Measurements from ENCODE around the gene AUNIP.

DNA sequence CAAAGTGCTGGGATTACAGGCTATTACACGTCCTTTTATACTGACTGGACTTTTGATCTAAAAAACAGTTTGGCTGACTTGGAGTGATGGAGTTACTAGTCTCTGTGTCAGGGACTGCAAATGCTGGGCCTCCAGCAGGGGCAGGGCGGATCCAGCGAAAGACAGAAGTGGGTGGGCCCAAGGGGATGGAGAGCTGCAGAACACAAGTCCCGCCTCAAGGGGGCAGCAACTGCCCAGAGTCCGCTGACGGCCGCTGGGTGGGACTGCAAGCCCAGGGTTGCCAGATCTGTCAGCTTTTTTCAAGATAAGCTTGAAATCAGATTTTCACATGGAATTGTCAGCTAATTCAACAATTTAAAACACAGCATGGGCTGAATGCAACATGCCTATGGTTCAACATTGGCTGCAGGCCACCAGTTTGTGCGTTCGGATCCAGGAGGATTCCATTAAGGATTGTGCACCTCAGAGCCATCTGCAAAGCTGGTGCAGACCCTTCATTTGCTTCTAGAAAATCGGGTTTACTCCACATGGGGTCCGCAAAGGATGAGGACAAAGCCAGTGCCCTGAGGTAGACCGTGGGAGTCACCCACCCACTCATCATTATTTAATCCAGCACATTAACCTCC, 36.2 kb upstream of the AUNIP start:
- TF ChIP-seq, protein P1, sequence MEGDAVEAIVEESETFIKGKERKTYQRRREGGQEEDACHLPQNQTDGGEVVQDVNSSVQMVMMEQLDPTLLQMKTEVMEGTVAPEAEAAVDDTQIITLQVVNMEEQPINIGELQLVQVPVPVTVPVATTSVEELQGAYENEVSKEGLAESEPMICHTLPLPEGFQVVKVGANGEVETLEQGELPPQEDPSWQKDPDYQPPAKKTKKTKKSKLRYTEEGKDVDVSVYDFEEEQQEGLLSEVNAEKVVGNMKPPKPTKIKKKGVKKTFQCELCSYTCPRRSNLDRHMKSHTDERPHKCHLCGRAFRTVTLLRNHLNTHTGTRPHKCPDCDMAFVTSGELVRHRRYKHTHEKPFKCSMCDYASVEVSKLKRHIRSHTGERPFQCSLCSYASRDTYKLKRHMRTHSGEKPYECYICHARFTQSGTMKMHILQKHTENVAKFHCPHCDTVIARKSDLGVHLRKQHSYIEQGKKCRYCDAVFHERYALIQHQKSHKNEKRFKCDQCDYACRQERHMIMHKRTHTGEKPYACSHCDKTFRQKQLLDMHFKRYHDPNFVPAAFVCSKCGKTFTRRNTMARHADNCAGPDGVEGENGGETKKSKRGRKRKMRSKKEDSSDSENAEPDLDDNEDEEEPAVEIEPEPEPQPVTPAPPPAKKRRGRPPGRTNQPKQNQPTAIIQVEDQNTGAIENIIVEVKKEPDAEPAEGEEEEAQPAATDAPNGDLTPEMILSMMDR (conservative IDR thresholded peaks at IDR 0.05), result peak; percentile 86
- TF ChIP-seq EZH2 (IDR thresholded peaks at IDR 0.05; ENCODE audit: low read depth), result no peak

All from PC-9 (cell line).